HUES6 (cell line): Measurements from ENCODE around the gene BCAS1.

Experiments
- H3K27ac ChIP-seq: 2 replicates; pipeline ENCODE4 v1.7.0; 2013; ENCODE audit warnings: low read depth, mild to moderate bottlenecking, low read length, inconsistent platforms
- H3K27me3 ChIP-seq: 2 replicates; pipeline ENCODE4 v1.6.1; 2013; ENCODE audit warnings: low read length; ENCODE audit not compliant: control insufficient read depth, insufficient read depth
- H3K36me3 ChIP-seq: 2 replicates; pipeline ENCODE4 v1.6.1; 2013; ENCODE audit warnings: low read length; ENCODE audit not compliant: control insufficient read depth, insufficient read depth
- H3K4me1 ChIP-seq: 2 replicates; pipeline ENCODE4 v1.6.1; 2013; ENCODE audit warnings: low read length; ENCODE audit not compliant: control insufficient read depth, insufficient read depth
- H3K4me3 ChIP-seq: 2 replicates; pipeline ENCODE4 v1.5.1; 2013; ENCODE audit warnings: low read depth, low read length
- H3K9ac ChIP-seq: one replicate; pipeline ENCODE4 v1.6.1; 2013; ENCODE audit warnings: mild to moderate bottlenecking, low read length
- H3K9me3 ChIP-seq: 2 replicates; pipeline ENCODE4 v1.6.1; 2013; ENCODE audit warnings: low read depth, low read length; ENCODE audit not compliant: control insufficient read depth, insufficient read depth

The BCAS1 gene

GRCh38 chr20:54090230-54091119 is 20.1 kb upstream of the BCAS1 start:
- H3K27ac ChIP-seq, result no peak overlapping the region

GRCh38 chr20:54088430-54088829 is 18.0 kb upstream of the BCAS1 start:
- Histone ChIP-seq H3K4me3 (no peak overlapping the region), H3K27me3 (no peaks in the 10 kb centered on the region; the same call in 1 of the 2 replicates), H3K27ac (no peak overlapping the region), H3K4me1 (no peaks in the 10 kb centered on the region), H3K9me3 (no peaks in the 10 kb centered on the region), H3K9ac (no peak overlapping the region), H3K36me3 (no peaks in the 10 kb centered on the region)

More at GRCh38 chr20:54090230-54091119, 20.1 kb upstream of the BCAS1 start:
- Histone ChIP-seq H3K9me3 (no peaks in the 10 kb centered on the region), H3K36me3 (no peaks in the 10 kb centered on the region), H3K4me3 (no peak overlapping the region), H3K4me1 (no peaks in the 10 kb centered on the region), H3K9ac (no peak overlapping the region), H3K27me3 (no peaks in the 10 kb centered on the region; the same call in 1 of the 2 replicates)

GRCh38 chr20:54086507-54087039 is 16.2 kb upstream of the BCAS1 start:
- Histone ChIP-seq H3K27ac (no peak overlapping the region), H3K27me3 (no peaks in the 10 kb centered on the region; the same call in 1 of the 2 replicates), H3K9ac (no peak overlapping the region), H3K4me1 (no peaks in the 10 kb centered on the region), H3K36me3 (no peaks in the 10 kb centered on the region), H3K9me3 (no peaks in the 10 kb centered on the region), H3K4me3 (no peak overlapping the region)

GRCh38 chr20:54085910-54086309 is 15.5 kb upstream of the BCAS1 start:
- Histone ChIP-seq H3K9ac (no peak overlapping the region), H3K27me3 (no peaks in the 10 kb centered on the region; the same call in 1 of the 2 replicates), H3K36me3 (no peaks in the 10 kb centered on the region), H3K4me3 (no peak overlapping the region), H3K9me3 (no peaks in the 10 kb centered on the region), H3K27ac (no peak overlapping the region), H3K4me1 (no peaks in the 10 kb centered on the region)

GRCh38 chr20:54085425-54085824 is 15.0 kb upstream of the BCAS1 start:
- no peak overlapping the region for H3K9ac ChIP-seq
- H3K36me3 ChIP-seq, result no peaks in the 10 kb centered on the region
- H3K27me3 ChIP-seq, result no peaks in the 10 kb centered on the region
- no peaks in the 10 kb centered on the region for H3K4me1 ChIP-seq
- H3K27ac ChIP-seq, result no peak overlapping the region
- no peak overlapping the region for H3K4me3 ChIP-seq
- no peaks in the 10 kb centered on the region for H3K9me3 ChIP-seq

- H3K4me3 ChIP-seq, result no peak overlapping the region
Measured at GRCh38 chr20:54084727-54085388, 14.5 kb upstream of the BCAS1 start.

GRCh38 chr20:54084193-54084592 is 13.8 kb upstream of the BCAS1 start:
- Histone ChIP-seq H3K9ac (no peak overlapping the region), H3K27me3 (no peaks in the 10 kb centered on the region), H3K4me3 (no peak overlapping the region), H3K9me3 (no peaks in the 10 kb centered on the region), H3K36me3 (no peaks in the 10 kb centered on the region), H3K27ac (no peak overlapping the region), H3K4me1 (no peaks in the 10 kb centered on the region)

More at GRCh38 chr20:54084727-54085388, 14.5 kb upstream of the BCAS1 start:
- no peaks in the 10 kb centered on the region for H3K4me1 ChIP-seq
- H3K27ac ChIP-seq, result no peak overlapping the region
- H3K9me3 ChIP-seq, result no peaks in the 10 kb centered on the region
- H3K27me3 ChIP-seq, result no peaks in the 10 kb centered on the region
- no peak overlapping the region for H3K9ac ChIP-seq
- no peaks in the 10 kb centered on the region for H3K36me3 ChIP-seq

GRCh38 chr20:54083459-54083858 is 13.1 kb upstream of the BCAS1 start:
- Histone ChIP-seq H3K4me1 (no peaks in the 10 kb centered on the region), H3K9ac (no peak overlapping the region), H3K27ac (no peak overlapping the region), H3K4me3 (no peak overlapping the region), H3K27me3 (no peaks in the 10 kb centered on the region), H3K9me3 (no peaks in the 10 kb centered on the region), H3K36me3 (no peaks in the 10 kb centered on the region)

- Histone ChIP-seq H3K27me3 (no peaks in the 10 kb centered on the region), H3K4me1 (no peaks in the 10 kb centered on the region), H3K4me3 (no peak overlapping the region), H3K9me3 (no peaks in the 10 kb centered on the region), H3K36me3 (no peaks in the 10 kb centered on the region), H3K9ac (no peak overlapping the region), H3K27ac (no peak overlapping the region)
Measured at GRCh38 chr20:54082100-54082499, 11.7 kb upstream of the BCAS1 start.

- no peaks in the 10 kb centered on the region for H3K27me3 ChIP-seq
- no peak overlapping the region for H3K27ac ChIP-seq
- no peak overlapping the region for H3K4me3 ChIP-seq
- no peaks in the 10 kb centered on the region for H3K36me3 ChIP-seq
- no peaks in the 10 kb centered on the region for H3K9me3 ChIP-seq
- no peaks in the 10 kb centered on the region for H3K4me1 ChIP-seq
- no peak overlapping the region for H3K9ac ChIP-seq
Measured at GRCh38 chr20:54079652-54080051, 9.3 kb upstream of the BCAS1 start.
